ENCODE measurements around the gene DMXL2. TPM values are rescaled to one million over a fixed set of nuclear protein-coding genes. Genes with fewer than 3 reads are reported as not detected.

DMXL2 gene
- total and polyA plus RNA-seq, 2 donors from 2014 or later: 14.6 to 29.0 TPM

DNA sequence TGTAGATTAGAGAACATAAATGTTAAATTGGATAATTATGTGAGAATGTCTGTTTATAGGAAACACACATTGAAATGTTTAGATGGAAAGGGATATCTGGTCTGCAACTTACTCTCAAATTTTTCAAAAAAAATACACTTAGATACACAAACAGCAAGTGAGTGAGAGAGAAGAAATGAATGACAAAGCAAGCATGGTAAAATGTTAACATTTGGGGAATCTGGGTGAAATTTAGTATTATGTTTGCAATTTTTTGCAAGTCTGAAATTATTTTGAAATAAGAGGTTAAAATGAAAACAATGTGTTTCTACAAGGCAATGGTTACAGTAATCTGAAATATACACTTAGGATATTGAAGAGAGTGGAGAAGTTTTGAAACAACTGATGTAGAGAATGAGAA lies 146.8 kb downstream of the DMXL2 start:
- Histone ChIP-seq H3K4me1 (ENCODE audit: control insufficient read depth in 2 of 3, insufficient read depth in 2 of 3, low read depth in 1 of 3, low read length in 3 of 3) (no peaks in the 10 kb centered on the region), H3K4me3 (ENCODE audit: low read length in 3 of 3) (no peak overlapping the region), H3K36me3 (ENCODE audit: control insufficient read depth in 2 of 3, insufficient read depth in 3 of 3, low read length in 3 of 3) (peaks cover 0 to 16% (median 5%) of the 10 kb centered on the region in 3 donors), H3K27me3 (ENCODE audit: control insufficient read depth, insufficient read depth, low read length) (no peaks in the 10 kb centered on the region), H3K9ac (ENCODE audit: low read length in 3 of 3) (no peak overlapping the region), H3K9me3 (ENCODE audit: control insufficient read depth in 2 of 3, insufficient read depth in 1 of 3, low read length in 3 of 3) (no peaks in the 10 kb centered on the region), H3K27ac (ENCODE audit: low read depth in 2 of 2, low read length in 2 of 2) (no peak overlapping the region)
- TF ChIP-seq, protein P1, sequence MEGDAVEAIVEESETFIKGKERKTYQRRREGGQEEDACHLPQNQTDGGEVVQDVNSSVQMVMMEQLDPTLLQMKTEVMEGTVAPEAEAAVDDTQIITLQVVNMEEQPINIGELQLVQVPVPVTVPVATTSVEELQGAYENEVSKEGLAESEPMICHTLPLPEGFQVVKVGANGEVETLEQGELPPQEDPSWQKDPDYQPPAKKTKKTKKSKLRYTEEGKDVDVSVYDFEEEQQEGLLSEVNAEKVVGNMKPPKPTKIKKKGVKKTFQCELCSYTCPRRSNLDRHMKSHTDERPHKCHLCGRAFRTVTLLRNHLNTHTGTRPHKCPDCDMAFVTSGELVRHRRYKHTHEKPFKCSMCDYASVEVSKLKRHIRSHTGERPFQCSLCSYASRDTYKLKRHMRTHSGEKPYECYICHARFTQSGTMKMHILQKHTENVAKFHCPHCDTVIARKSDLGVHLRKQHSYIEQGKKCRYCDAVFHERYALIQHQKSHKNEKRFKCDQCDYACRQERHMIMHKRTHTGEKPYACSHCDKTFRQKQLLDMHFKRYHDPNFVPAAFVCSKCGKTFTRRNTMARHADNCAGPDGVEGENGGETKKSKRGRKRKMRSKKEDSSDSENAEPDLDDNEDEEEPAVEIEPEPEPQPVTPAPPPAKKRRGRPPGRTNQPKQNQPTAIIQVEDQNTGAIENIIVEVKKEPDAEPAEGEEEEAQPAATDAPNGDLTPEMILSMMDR (IDR thresholded peaks at IDR 0.05; ENCODE audit: borderline replicate concordance, extremely low read depth, insufficient read depth): no peak
- no peak for DNase-seq
- no peak for FAIRE-seq
- intact Hi-C loops (cut with DNase I): no loop called here

DNA sequence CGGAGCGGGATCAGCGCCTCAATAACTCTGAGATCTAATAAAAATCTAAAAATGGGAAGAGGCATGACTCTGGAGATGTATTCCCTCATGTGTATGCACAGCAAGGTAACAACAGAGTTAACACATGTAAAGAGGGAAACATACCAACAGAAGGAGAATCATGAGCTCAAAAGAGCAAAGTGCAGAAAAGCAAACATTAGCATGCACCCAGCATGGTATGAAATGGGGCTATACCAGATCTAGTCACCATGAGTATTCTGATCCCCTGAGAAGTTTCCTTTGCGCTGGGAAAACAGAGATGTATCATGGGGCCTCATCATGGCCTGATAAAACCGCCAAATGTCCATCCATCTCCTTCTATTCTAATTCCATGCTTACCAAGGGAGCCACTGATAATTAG lies 152.1 kb downstream of the DMXL2 start:
- Histone ChIP-seq H3K36me3 (ENCODE audit: control insufficient read depth in 2 of 3, insufficient read depth in 3 of 3, low read length in 3 of 3) (peaks cover 2 to 26% (median 12%) of the 10 kb centered on the region in 3 donors), H3K4me1 (ENCODE audit: control insufficient read depth in 2 of 3, insufficient read depth in 2 of 3, low read depth in 1 of 3, low read length in 3 of 3) (no peaks in the 10 kb centered on the region), H3K27ac (ENCODE audit: low read depth in 2 of 2, low read length in 2 of 2) (no peak overlapping the region), H3K4me3 (ENCODE audit: low read length in 3 of 3) (no peak overlapping the region), H3K9ac (ENCODE audit: low read length in 3 of 3) (no peak overlapping the region), H3K9me3 (ENCODE audit: control insufficient read depth in 2 of 3, insufficient read depth in 1 of 3, low read length in 3 of 3) (no peaks in the 10 kb centered on the region), H3K27me3 (ENCODE audit: control insufficient read depth, insufficient read depth, low read length) (no peaks in the 10 kb centered on the region)
- intact Hi-C loops (cut with DNase I): no loop called here
- no peak for FAIRE-seq
- no peak for DNase-seq
- TF ChIP-seq, protein P1 (IDR thresholded peaks at IDR 0.05; ENCODE audit: borderline replicate concordance, extremely low read depth, insufficient read depth): no peak

DNA sequence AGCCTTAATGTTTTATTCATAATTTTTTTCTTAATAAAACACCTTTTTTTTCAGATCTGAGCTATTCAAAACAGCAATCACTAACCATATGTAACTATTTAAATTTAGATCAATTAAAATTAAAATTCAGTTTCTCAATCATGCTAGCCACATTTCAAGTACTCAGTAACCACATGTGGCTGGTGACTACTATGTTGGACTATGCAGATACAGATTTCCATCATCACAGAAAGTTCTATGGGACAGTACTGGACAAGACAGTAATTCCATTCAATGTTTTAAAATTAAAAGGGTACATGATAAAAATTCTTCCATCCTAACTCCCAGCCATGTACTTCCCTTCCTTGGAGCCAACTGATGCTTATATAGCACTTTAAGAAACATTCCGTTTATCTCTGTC lies 161.8 kb downstream of the DMXL2 start:
- H3K36me3 ChIP-seq (ENCODE audit: control insufficient read depth in 2 of 3, insufficient read depth in 3 of 3, low read length in 3 of 3): peaks cover 0 to 39% (median 20%) of the 10 kb centered on the region in 3 donors
- DNase-seq: no peak
- no peak for FAIRE-seq

More for the DNA sequence above, 161.8 kb downstream of the DMXL2 start:
- TF ChIP-seq, protein P1 (IDR thresholded peaks at IDR 0.05; ENCODE audit: borderline replicate concordance, extremely low read depth, insufficient read depth): no peak
- no peaks in the 10 kb centered on the region for H3K9me3 ChIP-seq (ENCODE audit: control insufficient read depth in 2 of 3, insufficient read depth in 1 of 3, low read length in 3 of 3)
- H3K9ac ChIP-seq (ENCODE audit: low read length in 3 of 3): no peak overlapping the region
- no peak overlapping the region for H3K27ac ChIP-seq (ENCODE audit: low read depth in 2 of 2, low read length in 2 of 2)
- no peaks in the 10 kb centered on the region for H3K27me3 ChIP-seq (ENCODE audit: control insufficient read depth, insufficient read depth, low read length)
- intact Hi-C loops (cut with DNase I): no loop called here
- no peaks in the 10 kb centered on the region for H3K4me1 ChIP-seq (ENCODE audit: control insufficient read depth in 2 of 3, insufficient read depth in 2 of 3, low read depth in 1 of 3, low read length in 3 of 3)
- H3K4me3 ChIP-seq (ENCODE audit: low read length in 3 of 3): no peak overlapping the region
